AG09319 (cell line): Measurements from ENCODE around the gene SLC38A3.
A peak's percentile ranks its signal among the peaks of the same experiment; 100 is the strongest.

Source experiments
- DNase-seq: peaks from one replicate; pipeline ENCODE4 v3.0.0-alpha.2; 2010; ENCODE audit warnings: low read depth; ENCODE audit errors: extremely low read depth
- TF ChIP-seq, protein P1 (sequence below): IDR thresholded peaks from 2 replicates; pipeline ENCODE4 v1.5.1; 2011; ENCODE audit warnings: low read depth, mild to moderate bottlenecking, inconsistent platforms, low read length, moderate library complexity

SLC38A3 gene

DNA sequence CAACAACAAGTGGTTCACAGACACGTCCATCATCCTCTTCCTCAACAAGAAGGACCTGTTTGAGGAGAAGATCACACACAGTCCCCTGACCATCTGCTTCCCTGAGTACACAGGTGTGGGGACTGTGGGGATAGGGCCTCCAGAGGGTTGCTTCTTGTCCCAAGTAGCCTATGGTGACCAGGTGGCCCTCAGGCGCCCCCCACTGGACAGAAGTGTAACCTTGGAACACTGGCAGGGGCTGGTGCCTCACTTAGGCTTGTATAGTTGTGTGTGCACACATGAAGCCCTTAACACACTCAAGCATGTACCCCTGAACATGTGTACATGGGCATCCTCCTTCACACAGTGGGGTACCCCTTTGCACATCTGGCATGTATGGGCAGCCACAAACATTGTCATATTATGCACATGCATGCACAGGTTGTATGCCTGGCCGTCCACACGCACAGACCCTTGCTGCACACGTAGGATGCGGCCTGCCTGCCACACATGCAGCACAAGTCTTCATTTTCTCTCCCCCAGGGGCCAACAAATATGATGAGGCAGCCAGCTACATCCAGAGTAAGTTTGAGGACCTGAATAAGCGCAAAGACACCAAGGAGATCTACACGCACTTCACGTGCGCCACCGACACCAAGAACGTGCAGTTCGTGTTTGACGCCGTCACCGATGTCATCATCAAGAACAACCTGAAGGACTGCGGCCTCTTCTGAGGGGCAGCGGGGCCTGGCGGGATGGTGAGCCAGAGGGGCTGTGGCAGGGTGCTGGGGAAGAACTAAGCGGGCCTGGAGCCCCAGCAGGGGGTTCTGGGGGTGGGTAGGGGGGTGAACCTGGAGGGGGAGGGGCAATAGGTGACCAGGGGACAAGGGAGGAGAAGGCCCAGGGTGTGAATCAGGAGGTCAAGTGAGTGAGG, 52.2 kb downstream of the SLC38A3 start:
- DNase-seq, result no peak
- TF ChIP-seq, protein P1, sequence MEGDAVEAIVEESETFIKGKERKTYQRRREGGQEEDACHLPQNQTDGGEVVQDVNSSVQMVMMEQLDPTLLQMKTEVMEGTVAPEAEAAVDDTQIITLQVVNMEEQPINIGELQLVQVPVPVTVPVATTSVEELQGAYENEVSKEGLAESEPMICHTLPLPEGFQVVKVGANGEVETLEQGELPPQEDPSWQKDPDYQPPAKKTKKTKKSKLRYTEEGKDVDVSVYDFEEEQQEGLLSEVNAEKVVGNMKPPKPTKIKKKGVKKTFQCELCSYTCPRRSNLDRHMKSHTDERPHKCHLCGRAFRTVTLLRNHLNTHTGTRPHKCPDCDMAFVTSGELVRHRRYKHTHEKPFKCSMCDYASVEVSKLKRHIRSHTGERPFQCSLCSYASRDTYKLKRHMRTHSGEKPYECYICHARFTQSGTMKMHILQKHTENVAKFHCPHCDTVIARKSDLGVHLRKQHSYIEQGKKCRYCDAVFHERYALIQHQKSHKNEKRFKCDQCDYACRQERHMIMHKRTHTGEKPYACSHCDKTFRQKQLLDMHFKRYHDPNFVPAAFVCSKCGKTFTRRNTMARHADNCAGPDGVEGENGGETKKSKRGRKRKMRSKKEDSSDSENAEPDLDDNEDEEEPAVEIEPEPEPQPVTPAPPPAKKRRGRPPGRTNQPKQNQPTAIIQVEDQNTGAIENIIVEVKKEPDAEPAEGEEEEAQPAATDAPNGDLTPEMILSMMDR, result peak; percentile 55

DNA sequence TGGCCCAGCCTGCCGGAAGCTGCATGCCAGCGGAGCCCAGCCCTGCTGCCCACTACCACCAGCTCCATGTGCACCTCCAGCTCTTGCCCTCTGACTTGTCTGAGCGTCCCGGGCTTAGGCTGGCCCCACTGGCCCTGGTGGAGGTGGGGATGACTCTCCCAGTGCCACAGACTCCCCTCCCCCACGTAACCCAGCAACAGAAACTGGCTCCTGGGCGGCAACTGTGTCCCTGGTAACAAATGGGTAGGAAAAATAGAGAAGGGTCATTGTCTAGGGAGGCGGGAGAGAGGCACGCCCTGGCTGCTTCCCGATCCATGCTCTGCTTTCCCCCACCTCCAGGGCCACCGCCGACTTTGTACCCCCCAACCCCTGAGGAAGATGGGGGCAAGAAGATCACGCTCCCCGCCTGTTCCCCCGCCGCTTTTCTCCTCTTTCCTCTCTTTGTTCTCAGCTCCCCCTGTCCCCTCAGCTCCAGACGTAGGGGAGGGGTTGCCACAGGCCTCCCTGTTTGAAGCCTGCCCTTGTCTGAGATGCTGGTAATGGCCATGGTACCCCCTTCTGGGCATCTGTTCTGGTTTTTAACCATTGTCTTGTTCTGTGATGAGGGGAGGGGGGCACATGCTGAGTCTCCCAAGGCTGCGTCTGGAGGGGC, 53.1 kb downstream of the SLC38A3 start:
- no peak for DNase-seq

DNA sequence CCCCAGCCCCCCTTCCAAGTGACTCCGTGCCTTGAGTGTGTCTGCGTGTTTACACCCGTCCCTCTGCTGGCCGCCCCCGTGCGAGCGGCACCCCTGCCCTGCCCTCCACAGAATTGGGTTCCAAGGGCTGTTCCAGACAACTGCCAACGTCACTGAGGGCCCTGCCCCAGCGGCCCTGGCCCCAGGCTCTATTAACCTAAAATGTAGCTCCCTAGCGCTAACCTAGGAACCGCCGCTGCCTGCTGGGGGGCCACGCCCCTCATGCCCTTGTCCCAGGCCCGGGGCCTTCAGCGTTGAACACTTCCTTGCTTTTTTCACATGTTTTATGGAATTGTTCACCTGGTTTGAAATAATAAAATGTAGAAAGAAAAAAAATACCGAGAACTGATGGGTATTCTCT, 53.9 kb downstream of the SLC38A3 start:
- no peak for DNase-seq

More for the DNA sequence above, 53.1 kb downstream of the SLC38A3 start:
- TF ChIP-seq, protein P1, result no peak

DNA sequence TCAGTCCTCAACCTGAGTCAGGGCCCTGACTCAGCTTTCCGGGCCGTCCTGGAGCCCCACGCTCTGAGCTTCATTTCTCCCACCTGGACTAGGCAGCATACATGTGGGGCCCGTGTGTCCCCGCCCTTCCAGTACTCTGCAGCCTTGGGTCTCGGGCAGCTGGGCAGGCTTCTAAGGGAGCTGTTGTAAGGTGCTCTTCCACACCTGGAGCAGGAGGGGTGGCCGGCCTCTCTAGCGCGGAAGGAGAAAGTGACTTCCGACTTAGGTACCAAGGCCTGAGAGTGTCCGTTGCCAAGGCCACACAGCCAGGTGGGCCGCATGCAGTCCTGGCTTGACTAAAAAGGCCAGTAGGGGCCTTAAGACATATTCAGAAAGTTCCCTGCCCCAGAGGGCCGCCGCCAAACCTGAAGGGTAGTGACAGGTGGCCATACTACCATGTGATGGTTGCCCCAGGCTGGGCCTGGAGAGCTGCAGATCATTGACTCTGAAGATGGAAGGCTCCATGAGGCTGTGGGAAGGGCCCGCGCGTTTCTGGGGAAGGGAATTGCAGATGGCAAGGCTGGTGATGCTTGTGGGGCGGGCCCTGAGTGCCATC, 54.5 kb downstream of the SLC38A3 start:
- no peak for DNase-seq
- TF ChIP-seq, protein P1, result no peak

More for the DNA sequence above, 53.9 kb downstream of the SLC38A3 start:
- TF ChIP-seq, protein P1, result no peak

DNA sequence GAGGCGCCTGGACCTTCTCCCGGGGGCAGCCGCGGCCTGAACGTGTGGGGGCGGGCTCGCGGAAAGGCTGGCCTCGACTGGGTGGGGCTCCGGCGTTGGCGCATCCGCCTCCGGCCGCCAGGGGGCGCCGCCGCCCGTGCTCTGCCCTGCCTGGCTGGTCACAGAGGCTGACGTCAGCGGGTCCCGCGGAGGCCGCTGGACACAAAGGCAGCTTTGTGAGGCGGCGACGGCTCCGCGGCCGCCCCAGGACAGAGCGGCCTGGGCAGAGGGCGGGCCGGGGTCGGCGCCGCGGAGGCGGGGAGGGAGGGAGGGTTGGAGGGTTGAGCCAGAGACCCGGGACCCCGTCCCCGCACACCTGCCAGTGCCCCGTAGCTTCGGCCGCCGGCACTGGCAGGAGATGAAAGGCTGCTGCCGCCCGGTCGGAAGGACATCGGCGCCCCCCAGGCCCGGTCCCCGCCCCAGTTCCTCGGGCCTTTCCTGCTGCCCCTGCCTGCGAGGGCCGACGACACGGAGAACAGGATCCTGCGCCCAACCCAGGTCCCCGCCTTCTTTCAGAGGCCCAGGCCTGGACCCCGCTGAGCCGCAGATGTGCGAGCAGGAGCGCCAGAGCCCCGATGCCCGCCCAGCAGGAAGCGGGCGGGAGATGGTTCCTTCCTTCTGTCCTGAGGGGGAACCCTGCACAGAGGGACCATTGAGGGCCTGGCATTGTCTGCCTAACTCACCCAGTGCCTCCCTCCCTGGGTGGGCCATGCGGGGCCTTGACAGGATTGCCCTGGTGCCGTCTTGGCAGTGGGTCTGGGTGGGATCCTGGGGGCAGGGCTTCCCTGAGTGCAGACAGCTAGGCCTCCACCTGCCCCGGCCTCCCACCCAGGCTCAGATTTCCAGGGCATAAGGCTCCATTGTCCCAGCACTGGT, 55.2 kb downstream of the SLC38A3 start:
- TF ChIP-seq, protein P1, result peak; percentile 65
- peak; percentile 72 for DNase-seq

DNA sequence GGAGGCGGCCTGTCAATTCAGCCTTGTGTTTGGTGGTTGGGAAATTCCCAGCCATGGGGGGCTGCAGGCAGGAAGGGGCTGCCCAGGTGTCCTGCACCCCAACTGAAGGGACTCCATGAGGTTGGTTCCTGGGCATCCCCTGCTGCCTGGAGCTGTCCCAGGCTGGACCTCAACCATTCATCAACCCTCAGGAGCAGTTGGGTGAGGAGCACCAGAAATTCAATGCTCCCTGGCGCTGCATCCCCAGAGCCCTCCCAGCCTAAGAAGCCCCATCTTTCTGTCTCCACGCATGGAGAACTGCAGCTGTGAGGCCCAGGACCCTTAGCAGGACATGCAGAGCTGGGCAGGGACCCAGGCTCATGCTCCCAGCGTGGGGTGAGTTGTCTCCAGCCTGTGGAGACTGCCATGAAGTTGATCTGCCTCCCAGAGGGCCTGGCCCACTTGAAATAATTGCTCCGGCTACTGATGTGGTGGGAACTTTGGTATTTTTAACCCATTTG, 55.9 kb downstream of the SLC38A3 start:
- DNase-seq, result no peak
- TF ChIP-seq, protein P1, result no peak
